ENCODE data around the gene TENM4. TPM values are rescaled to one million over a fixed set of nuclear protein-coding genes. Genes with fewer than 3 reads are reported as not detected.
A peak's percentile ranks its signal among the peaks of the same experiment; 100 is the strongest.

Gene TENM4
- total RNA-seq, 4 donors from 2014 or later = 16.8 to 158 (median 120) TPM

- 0 to 2% methylated on average over 10 of the region's 74 CpGs for WGBS, 2 donors
Measured at GRCh38 chr11:79437278-79437980, 3.4 kb downstream of the TENM4 start.

DNA sequence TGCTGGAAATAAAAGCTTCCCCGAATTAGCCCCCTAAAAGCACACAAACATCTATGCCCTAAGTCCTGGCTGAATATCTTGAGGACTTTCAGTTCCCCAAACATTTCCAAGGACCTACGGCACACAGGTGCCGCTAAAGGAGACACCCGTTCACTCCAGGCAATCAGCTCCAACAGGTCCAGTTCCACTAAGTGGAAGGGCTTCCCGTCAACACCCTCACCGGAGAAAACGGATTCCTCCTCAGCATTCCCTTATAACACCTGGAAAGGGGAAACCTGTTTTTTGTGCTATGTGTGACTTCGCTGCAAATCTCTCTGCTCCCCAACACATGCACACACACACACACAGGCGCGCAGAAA lies 3.9 kb downstream of the TENM4 start:
- Histone ChIP-seq H3K27ac (peak overlapping the region; percentile 76 to 93 (median 88)), H3K27me3 (no peaks in the 10 kb centered on the region), H3K4me1 (peaks cover 6 to 19% of the 10 kb centered on the region in 2 donors), H3K36me3 (no peaks in the 10 kb centered on the region), H3K4me3 (replicated peaks in 1 of 3) (peak overlapping the region; percentile 19 to 70 (median 39)), H3K9me3 (no peaks in the 10 kb centered on the region)
- WGBS, 2 donors = 32 to 38% methylated on average over 10 of the region's 10 CpGs
- no peak for DNase-seq
- TF ChIP-seq CTCF (IDR thresholded peaks at IDR 0.05) (no peak), POLR2A (IDR thresholded peaks at IDR 0.05) (no peak)
- intact Hi-C loops (cut with DNase I) = no loop called here

More at GRCh38 chr11:79437278-79437980, 3.4 kb downstream of the TENM4 start:
- Histone ChIP-seq H3K4me3 (replicated peaks in 1 of 3) (peak overlapping the region; percentile 19 to 70 (median 39)), H3K9me3 (no peaks in the 10 kb centered on the region), H3K27ac (peak overlapping the region; percentile 76 to 93 (median 88)), H3K27me3 (no peaks in the 10 kb centered on the region), H3K36me3 (no peaks in the 10 kb centered on the region), H3K4me1 (peaks cover 6 to 19% of the 10 kb centered on the region in 2 donors)
- TF ChIP-seq POLR2A (IDR thresholded peaks at IDR 0.05) (peak in 1 of 2 donors; percentile 66), CTCF (IDR thresholded peaks at IDR 0.05) (no peak)
- DNase-seq = peak; percentile 86 to 87
- intact Hi-C loops (cut with DNase I) = no loop called here

- Histone ChIP-seq H3K27ac (no peak overlapping the region), H3K4me1 (peaks cover 12 to 37% of the 10 kb centered on the region in 2 donors), H3K27me3 (no peaks in the 10 kb centered on the region), H3K36me3 (no peaks in the 10 kb centered on the region), H3K4me3 (replicated peaks in 1 of 3) (no peak overlapping the region), H3K9me3 (no peaks in the 10 kb centered on the region)
- WGBS, 2 donors = 67 to 82% methylated on average over 2 of the region's 2 CpGs
- intact Hi-C loops (cut with DNase I) = no loop called here
- DNase-seq = no peak
- TF ChIP-seq CTCF (IDR thresholded peaks at IDR 0.05) (no peak), POLR2A (IDR thresholded peaks at IDR 0.05) (no peak)
Measured at GRCh38 chr11:79434283-79434682, 6.5 kb downstream of the TENM4 start.

DNA sequence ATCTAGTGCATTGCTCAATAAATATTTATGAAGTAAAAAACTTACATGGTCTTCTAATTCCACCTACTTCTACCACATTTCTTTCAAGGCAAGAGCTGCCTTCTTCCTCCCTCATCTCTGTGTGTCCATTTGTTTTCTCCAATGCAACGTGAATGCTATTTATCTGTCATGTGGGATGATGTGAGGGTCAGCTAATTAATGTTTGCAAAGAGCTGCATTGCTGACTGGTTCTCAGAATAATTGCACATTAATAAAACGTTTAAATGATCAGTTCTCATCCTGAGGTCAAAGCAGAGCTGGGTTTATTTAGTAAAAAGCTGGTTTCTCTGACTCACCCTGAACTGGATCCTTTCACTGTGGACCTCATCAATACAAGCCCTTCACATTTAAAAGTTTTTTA lies 8.7 kb downstream of the TENM4 start:
- peaks cover 28 to 45% of the 10 kb centered on the region in 2 donors for H3K4me1 ChIP-seq
- TF ChIP-seq CTCF (IDR thresholded peaks at IDR 0.05) (no peak), POLR2A (IDR thresholded peaks at IDR 0.05) (no peak)
- H3K36me3 ChIP-seq = no peaks in the 10 kb centered on the region
- intact Hi-C loops (cut with DNase I) = no loop called here
- H3K27ac ChIP-seq = no peak overlapping the region
- no peak for DNase-seq
- H3K27me3 ChIP-seq = no peaks in the 10 kb centered on the region
- no peaks in the 10 kb centered on the region for H3K9me3 ChIP-seq
- H3K4me3 ChIP-seq (replicated peaks in 1 of 3) = no peak overlapping the region
- WGBS, 2 donors = 57 to 69% methylated on average over 2 of the region's 2 CpGs

GRCh38 chr11:79431535-79431934 lies 9.3 kb downstream of the TENM4 start:
- Histone ChIP-seq H3K4me3 (replicated peaks in 1 of 3) (no peak overlapping the region), H3K27me3 (no peaks in the 10 kb centered on the region), H3K27ac (no peak overlapping the region), H3K9me3 (no peaks in the 10 kb centered on the region), H3K36me3 (no peaks in the 10 kb centered on the region), H3K4me1 (peaks cover 23 to 39% of the 10 kb centered on the region in 2 donors)
- TF ChIP-seq CTCF (IDR thresholded peaks at IDR 0.05) = no peak
- TF ChIP-seq POLR2A (IDR thresholded peaks at IDR 0.05) = no peak
- DNase-seq = no peak
- WGBS, 2 donors = 75 to 87% methylated on average over 1 of the region's 1 CpG
- intact Hi-C loops (cut with DNase I) = no loop called here
